GM06990 (cell line): ENCODE results near the gene DDX20.
A peak's percentile ranks its signal among the peaks of the same experiment; 100 is the strongest.

ENCODE experiments used
- DNase-seq: peaks from one replicate; pipeline ENCODE4 v3.0.0-alpha.2; 2011; ENCODE audit not compliant: insufficient read length; ENCODE audit errors: extremely low read depth
- H3K27me3 ChIP-seq: replicated peaks from 2 replicates; pipeline ENCODE4 v1.6.0; 2011; ENCODE audit warnings: low read length; ENCODE audit not compliant: control insufficient read depth, insufficient read depth
- H3K36me3 ChIP-seq: 2 replicates; pipeline ENCODE4 v1.5.1; 2011; ENCODE audit warnings: low read length; ENCODE audit not compliant: control insufficient read depth, insufficient read depth
- H3K4me3 ChIP-seq: replicated peaks from 2 replicates; pipeline ENCODE4 v1.5.1; 2011; ENCODE audit warnings: low read depth, mild to moderate bottlenecking, control low read depth, low read length
- CTCF ChIP-seq: IDR thresholded peaks from 2 replicates; pipeline ENCODE4 v1.5.1; 2011; ENCODE audit warnings: low read length, control low read depth, mild to moderate bottlenecking, inconsistent platforms; ENCODE audit not compliant: insufficient read depth, poor library complexity, severe bottlenecking

The DDX20 gene

GRCh38 chr1:111755331-111756123, at the start of gene DDX20:
TSS of gene DDX20 (plus strand) at chr1:111755901. CDS start at chr1:111755925, 24 bp downstream.
- Histone ChIP-seq H3K27me3 (no peaks in the 10 kb centered on the region), H3K36me3 (no peaks in the 10 kb centered on the region), H3K4me3 (peak within 1 kb of the TSS; percentile 77)
- peak; percentile 83 for TF ChIP-seq CTCF
- DNase-seq, result peak; percentile 95

- no peak for TF ChIP-seq CTCF
These were observed 48.8 kb upstream of the DDX20 start for GRCh38 chr1:111706921-111707320.

GRCh38 chr1:111707906-111708305, 47.8 kb upstream of the DDX20 start:
- H3K36me3 ChIP-seq, result peaks cover 11% of the 10 kb centered on the region
- no peak overlapping the region for H3K4me3 ChIP-seq
- DNase-seq, result no peak
- no peaks in the 10 kb centered on the region for H3K27me3 ChIP-seq
- no peak for TF ChIP-seq CTCF

More at GRCh38 chr1:111706921-111707320, 48.8 kb upstream of the DDX20 start:
- no peaks in the 10 kb centered on the region for H3K27me3 ChIP-seq
- DNase-seq, result no peak
- H3K36me3 ChIP-seq, result peaks cover 14% of the 10 kb centered on the region
- H3K4me3 ChIP-seq, result no peak overlapping the region

GRCh38 chr1:111709986-111710385, 45.7 kb upstream of the DDX20 start:
- Histone ChIP-seq H3K36me3 (peaks cover 11% of the 10 kb centered on the region), H3K27me3 (no peaks in the 10 kb centered on the region), H3K4me3 (no peak overlapping the region)
- DNase-seq, result no peak
- TF ChIP-seq CTCF, result no peak

- Histone ChIP-seq H3K36me3 (no peaks in the 10 kb centered on the region; the same call in none of the 2 replicates), H3K27me3 (no peaks in the 10 kb centered on the region), H3K4me3 (no peak overlapping the region)
- DNase-seq, result no peak
- TF ChIP-seq CTCF, result no peak
These were observed 39.4 kb upstream of the DDX20 start for GRCh38 chr1:111716333-111716732.
